ENCODE measurements around the gene FAM81B.

Gene FAM81B

GRCh38 chr5:95471487-95471886 is 80.3 kb downstream of the FAM81B start:
- DNase-seq (ENCODE audit: low read depth in 3 of 3, low spot score in 1 of 3) = no peak

GRCh38 chr5:95471942-95472341 is 80.8 kb downstream of the FAM81B start:
- DNase-seq (ENCODE audit: low read depth in 3 of 3, low spot score in 1 of 3) = no peak

GRCh38 chr5:95484421-95484820 is 93.3 kb downstream of the FAM81B start:
- no peak for DNase-seq (ENCODE audit: low read depth in 3 of 3, low spot score in 1 of 3)

GRCh38 chr5:95486191-95486590 is 95.0 kb downstream of the FAM81B start:
- DNase-seq (ENCODE audit: low read depth in 3 of 3, low spot score in 1 of 3) = no peak

GRCh38 chr5:95487880-95488279 is 96.7 kb downstream of the FAM81B start:
- DNase-seq (ENCODE audit: low read depth in 3 of 3, low spot score in 1 of 3) = no peak

Measured in stimulated activated CD4-positive, alpha-beta T cell treated with anti-CD3 and anti-CD28 coated beads, TNF-alpha, amount 100 ng/mL, for 1 hour (primary cell).